ENCODE data around the gene MTTP.

The MTTP gene

DNA sequence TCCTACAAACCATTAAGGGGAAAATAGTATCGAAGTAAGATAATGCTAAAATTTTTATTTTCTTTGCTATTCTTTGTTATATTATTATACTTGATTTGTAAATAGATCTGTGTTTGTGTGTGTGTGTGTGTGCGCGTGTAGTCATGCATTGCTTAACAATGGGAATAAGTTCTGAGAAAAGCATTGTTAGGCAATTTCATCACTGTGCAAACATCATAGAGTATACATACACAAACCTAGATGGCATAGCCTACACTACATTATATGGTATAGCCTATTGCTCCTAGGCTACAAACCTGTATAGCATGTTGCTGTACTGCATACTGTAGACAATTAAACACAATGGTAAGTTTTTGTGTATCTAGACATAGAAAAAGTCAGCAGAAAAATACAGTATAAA lies 17.1 kb downstream of the MTTP start:
- Histone ChIP-seq H3K27me3 (ENCODE audit: control insufficient read depth, insufficient read depth, low read length, poor library complexity, severe bottlenecking) (no peaks in the 10 kb centered on the region), H3K9me3 (ENCODE audit: control insufficient read depth, low read length) (no peaks in the 10 kb centered on the region), H3K4me3 (ENCODE audit: insufficient read depth, low read depth, low read length) (no peak overlapping the region), H3K4me1 (ENCODE audit: control insufficient read depth, insufficient read depth, low read length) (no peaks in the 10 kb centered on the region), H3K27ac (ENCODE audit: insufficient read depth, low read depth, low read length, poor library complexity, severe bottlenecking) (no peak overlapping the region), H3K36me3 (ENCODE audit: control insufficient read depth, insufficient read depth, low read length) (no peaks in the 10 kb centered on the region)
- WGBS, 2 experiments = 80 to 100% methylated on average over 1 to 3 of the region's 3 CpGs

GRCh38 chr4:99593781-99594641 lies 19.4 kb downstream of the MTTP start:
- Histone ChIP-seq H3K4me1 (ENCODE audit: control insufficient read depth, insufficient read depth, low read length) (no peaks in the 10 kb centered on the region), H3K27me3 (ENCODE audit: control insufficient read depth, insufficient read depth, low read length, poor library complexity, severe bottlenecking) (no peaks in the 10 kb centered on the region), H3K27ac (ENCODE audit: insufficient read depth, low read depth, low read length, poor library complexity, severe bottlenecking) (no peak overlapping the region), H3K36me3 (ENCODE audit: control insufficient read depth, insufficient read depth, low read length) (no peaks in the 10 kb centered on the region), H3K9me3 (ENCODE audit: control insufficient read depth, low read length) (no peaks in the 10 kb centered on the region), H3K4me3 (ENCODE audit: insufficient read depth, low read depth, low read length) (no peak overlapping the region)
- WGBS, 2 experiments = 92 to 93% methylated on average over 3 to 4 of the region's 4 CpGs

- Histone ChIP-seq H3K36me3 (ENCODE audit: control insufficient read depth, insufficient read depth, low read length) (no peaks in the 10 kb centered on the region), H3K9me3 (ENCODE audit: control insufficient read depth, low read length) (no peaks in the 10 kb centered on the region), H3K27ac (ENCODE audit: insufficient read depth, low read depth, low read length, poor library complexity, severe bottlenecking) (no peak overlapping the region), H3K27me3 (ENCODE audit: control insufficient read depth, insufficient read depth, low read length, poor library complexity, severe bottlenecking) (no peaks in the 10 kb centered on the region), H3K4me1 (ENCODE audit: control insufficient read depth, insufficient read depth, low read length) (no peaks in the 10 kb centered on the region), H3K4me3 (ENCODE audit: insufficient read depth, low read depth, low read length) (no peak overlapping the region)
- 96 to 100% methylated on average over 2 of the region's 2 CpGs for WGBS, 2 experiments
Observed at GRCh38 chr4:99594818-99595217, 20.2 kb downstream of the MTTP start.

GRCh38 chr4:99606716-99607115 lies 32.1 kb downstream of the MTTP start:
- Histone ChIP-seq H3K36me3 (ENCODE audit: control insufficient read depth, insufficient read depth, low read length) (no peaks in the 10 kb centered on the region), H3K4me3 (ENCODE audit: insufficient read depth, low read depth, low read length) (no peak overlapping the region), H3K27ac (ENCODE audit: insufficient read depth, low read depth, low read length, poor library complexity, severe bottlenecking) (no peak overlapping the region), H3K27me3 (ENCODE audit: control insufficient read depth, insufficient read depth, low read length, poor library complexity, severe bottlenecking) (no peaks in the 10 kb centered on the region), H3K4me1 (ENCODE audit: control insufficient read depth, insufficient read depth, low read length) (no peaks in the 10 kb centered on the region), H3K9me3 (ENCODE audit: control insufficient read depth, low read length) (no peaks in the 10 kb centered on the region)
- 94 to 97% methylated on average over 2 of the region's 2 CpGs for WGBS, 2 experiments

GRCh38 chr4:99608417-99608816 lies 33.8 kb downstream of the MTTP start:
- Histone ChIP-seq H3K4me1 (ENCODE audit: control insufficient read depth, insufficient read depth, low read length) (no peaks in the 10 kb centered on the region), H3K9me3 (ENCODE audit: control insufficient read depth, low read length) (no peaks in the 10 kb centered on the region), H3K27me3 (ENCODE audit: control insufficient read depth, insufficient read depth, low read length, poor library complexity, severe bottlenecking) (no peaks in the 10 kb centered on the region), H3K27ac (ENCODE audit: insufficient read depth, low read depth, low read length, poor library complexity, severe bottlenecking) (no peak overlapping the region), H3K4me3 (ENCODE audit: insufficient read depth, low read depth, low read length) (no peak overlapping the region), H3K36me3 (ENCODE audit: control insufficient read depth, insufficient read depth, low read length) (no peaks in the 10 kb centered on the region)
- WGBS, 2 experiments = 91 to 96% methylated on average over 5 of the region's 5 CpGs

GRCh38 chr4:99610605-99611175 lies 36.1 kb downstream of the MTTP start:
- H3K36me3 ChIP-seq (ENCODE audit: control insufficient read depth, insufficient read depth, low read length) = no peaks in the 10 kb centered on the region
- 84 to 86% methylated on average over 5 of the region's 5 CpGs for WGBS, 2 experiments
- no peak overlapping the region for H3K27ac ChIP-seq (ENCODE audit: insufficient read depth, low read depth, low read length, poor library complexity, severe bottlenecking)
- H3K4me3 ChIP-seq (ENCODE audit: insufficient read depth, low read depth, low read length) = no peak overlapping the region
- H3K27me3 ChIP-seq (ENCODE audit: control insufficient read depth, insufficient read depth, low read length, poor library complexity, severe bottlenecking) = no peaks in the 10 kb centered on the region
- no peaks in the 10 kb centered on the region for H3K4me1 ChIP-seq (ENCODE audit: control insufficient read depth, insufficient read depth, low read length)
- no peaks in the 10 kb centered on the region for H3K9me3 ChIP-seq (ENCODE audit: control insufficient read depth, low read length)

DNA sequence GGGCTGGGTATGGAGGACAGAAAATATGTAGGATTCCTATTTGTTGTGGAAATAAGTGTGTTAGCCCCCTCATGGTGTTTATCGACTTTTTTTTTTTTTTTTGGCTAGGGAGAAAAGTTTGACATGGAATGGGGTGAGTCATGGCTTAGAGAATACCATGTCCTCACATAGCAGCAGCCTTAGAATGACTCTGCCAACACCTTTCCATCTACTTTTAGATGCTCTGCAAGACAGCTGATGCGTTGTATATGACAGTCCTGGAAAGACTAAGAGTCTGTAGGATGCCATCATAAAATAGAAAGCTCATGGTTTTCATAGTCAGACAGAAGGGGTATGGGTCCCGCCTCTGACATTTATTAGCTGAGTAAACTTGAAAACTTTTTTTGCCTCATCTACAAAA lies 37.7 kb downstream of the MTTP start:
- Histone ChIP-seq H3K27ac (ENCODE audit: insufficient read depth, low read depth, low read length, poor library complexity, severe bottlenecking) (no peak overlapping the region), H3K9me3 (ENCODE audit: control insufficient read depth, low read length) (no peaks in the 10 kb centered on the region), H3K36me3 (ENCODE audit: control insufficient read depth, insufficient read depth, low read length) (no peaks in the 10 kb centered on the region), H3K4me1 (ENCODE audit: control insufficient read depth, insufficient read depth, low read length) (no peaks in the 10 kb centered on the region), H3K27me3 (ENCODE audit: control insufficient read depth, insufficient read depth, low read length, poor library complexity, severe bottlenecking) (no peaks in the 10 kb centered on the region), H3K4me3 (ENCODE audit: insufficient read depth, low read depth, low read length) (no peak overlapping the region)
- WGBS, 2 experiments = 82 to 84% methylated on average over 3 of the region's 3 CpGs

GRCh38 chr4:99612704-99613103 lies 38.1 kb downstream of the MTTP start:
- no peaks in the 10 kb centered on the region for H3K9me3 ChIP-seq (ENCODE audit: control insufficient read depth, low read length)
- no peaks in the 10 kb centered on the region for H3K4me1 ChIP-seq (ENCODE audit: control insufficient read depth, insufficient read depth, low read length)
- no peak overlapping the region for H3K27ac ChIP-seq (ENCODE audit: insufficient read depth, low read depth, low read length, poor library complexity, severe bottlenecking)
- H3K27me3 ChIP-seq (ENCODE audit: control insufficient read depth, insufficient read depth, low read length, poor library complexity, severe bottlenecking) = no peaks in the 10 kb centered on the region
- WGBS, 2 experiments = 88 to 91% methylated on average over 5 of the region's 5 CpGs
- H3K36me3 ChIP-seq (ENCODE audit: control insufficient read depth, insufficient read depth, low read length) = no peaks in the 10 kb centered on the region
- H3K4me3 ChIP-seq (ENCODE audit: insufficient read depth, low read depth, low read length) = no peak overlapping the region

DNA sequence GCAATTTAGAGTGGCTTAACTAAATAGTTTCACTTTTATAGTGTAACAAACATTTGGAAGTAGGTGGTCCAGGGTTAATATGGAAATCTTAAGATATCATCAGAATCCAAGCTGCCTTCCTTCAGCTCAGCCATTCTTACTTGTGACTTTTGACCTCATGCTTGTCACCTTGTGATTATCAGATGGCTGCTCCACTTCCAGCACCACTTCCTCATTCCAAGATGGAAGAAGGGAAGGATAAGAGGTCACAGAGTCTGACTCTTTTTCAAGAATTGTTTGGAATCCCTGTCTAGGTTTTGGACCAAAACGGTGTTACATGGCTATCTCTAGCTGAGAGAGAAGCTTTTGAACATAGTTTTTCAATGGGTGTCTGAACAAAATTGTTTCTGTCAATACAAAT lies 39.9 kb downstream of the MTTP start:
- H3K9me3 ChIP-seq (ENCODE audit: control insufficient read depth, low read length) = no peaks in the 10 kb centered on the region
- no peak overlapping the region for H3K4me3 ChIP-seq (ENCODE audit: insufficient read depth, low read depth, low read length)
- no peak overlapping the region for H3K27ac ChIP-seq (ENCODE audit: insufficient read depth, low read depth, low read length, poor library complexity, severe bottlenecking)
- no peaks in the 10 kb centered on the region for H3K36me3 ChIP-seq (ENCODE audit: control insufficient read depth, insufficient read depth, low read length)
- 91 to 94% methylated on average over 1 of the region's 1 CpG for WGBS, 2 experiments
- H3K4me1 ChIP-seq (ENCODE audit: control insufficient read depth, insufficient read depth, low read length) = no peaks in the 10 kb centered on the region
- no peaks in the 10 kb centered on the region for H3K27me3 ChIP-seq (ENCODE audit: control insufficient read depth, insufficient read depth, low read length, poor library complexity, severe bottlenecking)

GRCh38 chr4:99615170-99615820 lies 40.7 kb downstream of the MTTP start:
- Histone ChIP-seq H3K27me3 (ENCODE audit: control insufficient read depth, insufficient read depth, low read length, poor library complexity, severe bottlenecking) (no peaks in the 10 kb centered on the region), H3K36me3 (ENCODE audit: control insufficient read depth, insufficient read depth, low read length) (no peaks in the 10 kb centered on the region), H3K27ac (ENCODE audit: insufficient read depth, low read depth, low read length, poor library complexity, severe bottlenecking) (no peak overlapping the region), H3K9me3 (ENCODE audit: control insufficient read depth, low read length) (no peaks in the 10 kb centered on the region), H3K4me1 (ENCODE audit: control insufficient read depth, insufficient read depth, low read length) (no peaks in the 10 kb centered on the region), H3K4me3 (ENCODE audit: insufficient read depth, low read depth, low read length) (no peak overlapping the region)
- WGBS, 2 experiments = 33 to 39% methylated on average over 1 of the region's 1 CpG
